GM12873 (cell line): Measurements from ENCODE around the gene ELOVL6.

Source experiments
- TF ChIP-seq, protein P1 (sequence below): IDR thresholded peaks from 2 replicates; pipeline ENCODE4 v1.5.1; 2012; ENCODE audit warnings: low read depth, mild to moderate bottlenecking, moderate library complexity, low read length, control low read depth; ENCODE audit not compliant: insufficient read depth; ENCODE audit errors: missing control alignments

Gene ELOVL6

GRCh38 chr4:110183058-110183457 is 15.4 kb downstream of the ELOVL6 start:
- TF ChIP-seq, protein P1, sequence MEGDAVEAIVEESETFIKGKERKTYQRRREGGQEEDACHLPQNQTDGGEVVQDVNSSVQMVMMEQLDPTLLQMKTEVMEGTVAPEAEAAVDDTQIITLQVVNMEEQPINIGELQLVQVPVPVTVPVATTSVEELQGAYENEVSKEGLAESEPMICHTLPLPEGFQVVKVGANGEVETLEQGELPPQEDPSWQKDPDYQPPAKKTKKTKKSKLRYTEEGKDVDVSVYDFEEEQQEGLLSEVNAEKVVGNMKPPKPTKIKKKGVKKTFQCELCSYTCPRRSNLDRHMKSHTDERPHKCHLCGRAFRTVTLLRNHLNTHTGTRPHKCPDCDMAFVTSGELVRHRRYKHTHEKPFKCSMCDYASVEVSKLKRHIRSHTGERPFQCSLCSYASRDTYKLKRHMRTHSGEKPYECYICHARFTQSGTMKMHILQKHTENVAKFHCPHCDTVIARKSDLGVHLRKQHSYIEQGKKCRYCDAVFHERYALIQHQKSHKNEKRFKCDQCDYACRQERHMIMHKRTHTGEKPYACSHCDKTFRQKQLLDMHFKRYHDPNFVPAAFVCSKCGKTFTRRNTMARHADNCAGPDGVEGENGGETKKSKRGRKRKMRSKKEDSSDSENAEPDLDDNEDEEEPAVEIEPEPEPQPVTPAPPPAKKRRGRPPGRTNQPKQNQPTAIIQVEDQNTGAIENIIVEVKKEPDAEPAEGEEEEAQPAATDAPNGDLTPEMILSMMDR: no peak

- TF ChIP-seq, protein P1: no peak
These were observed 16.5 kb downstream of the ELOVL6 start for GRCh38 chr4:110181890-110182289.

- TF ChIP-seq, protein P1: no peak
These were observed 22.8 kb downstream of the ELOVL6 start for GRCh38 chr4:110175634-110176033.

DNA sequence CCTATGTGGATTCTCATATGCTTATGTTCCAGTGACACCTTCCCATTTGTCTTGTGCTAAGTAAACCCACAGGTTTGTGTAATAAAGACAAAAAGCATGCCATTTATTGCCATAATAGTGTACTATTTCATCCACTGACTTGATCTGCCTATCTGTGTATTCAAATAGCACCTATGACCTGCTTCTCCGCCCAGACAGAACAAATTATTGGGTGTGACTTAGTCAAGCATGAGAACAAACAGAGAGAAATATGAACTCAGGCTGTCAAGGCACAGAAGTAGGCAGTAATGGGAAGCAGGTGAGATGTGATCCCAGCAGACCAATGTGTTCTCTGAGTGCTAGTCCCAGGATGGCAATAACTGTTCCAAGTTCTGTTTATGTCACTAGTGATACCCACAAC is 25.4 kb downstream of the ELOVL6 start:
- TF ChIP-seq, protein P1: no peak

- TF ChIP-seq, protein P1: no peak
These were observed 26.4 kb downstream of the ELOVL6 start for GRCh38 chr4:110171971-110172370.

- TF ChIP-seq, protein P1: no peak
These were observed 27.6 kb downstream of the ELOVL6 start for GRCh38 chr4:110170861-110171260.

- TF ChIP-seq, protein P1: no peak
These were observed 32.8 kb downstream of the ELOVL6 start for GRCh38 chr4:110165382-110166286.
